HG03354 (cell line): ENCODE results near the gene PGLYRP3.
"Not testable (repeated sequence)": the region's sequence is repeated elsewhere in the genome, so short reads cannot be mapped to it uniquely, and the experiment has no call there.

Experiments used
- ATAC-seq: cut with Tn5 transposase; IDR thresholded peaks from one replicate; pipeline ENCODE4 v1.9.1; 2021; ENCODE audit warnings: mild to moderate bottlenecking; ENCODE audit not compliant: unreplicated experiment, poor library complexity, severe bottlenecking

PGLYRP3 gene

GRCh38 chr1:153322568-153322967, 9.8 kb upstream of the PGLYRP3 start:
- no peak for ATAC-seq

GRCh38 chr1:153318145-153318544, 5.4 kb upstream of the PGLYRP3 start:
- not testable (repeated sequence) for ATAC-seq

- ATAC-seq = not testable (repeated sequence)
Observed at GRCh38 chr1:153316013-153316412, 3.3 kb upstream of the PGLYRP3 start.

- not testable (repeated sequence) for ATAC-seq
Observed at GRCh38 chr1:153314388-153314787, 1.6 kb upstream of the PGLYRP3 start.

GRCh38 chr1:153313288-153313687, 536 bp upstream of the PGLYRP3 start:
- no peak for ATAC-seq

- no peak for ATAC-seq
Observed at GRCh38 chr1:153310526-153310925, 2.2 kb downstream of the PGLYRP3 start.

GRCh38 chr1:153309441-153309840, 3.3 kb downstream of the PGLYRP3 start:
- ATAC-seq = no peak

- no peak for ATAC-seq
Observed at GRCh38 chr1:153308540-153308939, 4.2 kb downstream of the PGLYRP3 start.

GRCh38 chr1:153307221-153307600, 5.5 kb downstream of the PGLYRP3 start:
- ATAC-seq = no peak

GRCh38 chr1:153306303-153307220, 6.2 kb downstream of the PGLYRP3 start:
- no peak for ATAC-seq

- ATAC-seq = no peak
Observed at GRCh38 chr1:153305682-153306081, 7.1 kb downstream of the PGLYRP3 start.

- ATAC-seq = no peak
Observed at GRCh38 chr1:153302308-153302707, 10.4 kb downstream of the PGLYRP3 start.

GRCh38 chr1:153293851-153294250, 18.9 kb downstream of the PGLYRP3 start:
- no peak for ATAC-seq

- ATAC-seq = no peak
Observed at GRCh38 chr1:153293480-153293775, 19.3 kb downstream of the PGLYRP3 start.

GRCh38 chr1:153292740-153293479, 19.8 kb downstream of the PGLYRP3 start:
- ATAC-seq = no peak

- ATAC-seq = no peak
Observed at GRCh38 chr1:153292185-153292584, 20.6 kb downstream of the PGLYRP3 start.

- no peak for ATAC-seq
Observed at GRCh38 chr1:153291514-153291913, 21.2 kb downstream of the PGLYRP3 start.

- no peak for ATAC-seq
Observed at GRCh38 chr1:153288634-153289275, 24.0 kb downstream of the PGLYRP3 start.

- ATAC-seq = peak; percentile 81
Observed at GRCh38 chr1:153277852-153278251, 34.9 kb downstream of the PGLYRP3 start.

- no peak for ATAC-seq
Observed at GRCh38 chr1:153272186-153272585, 40.6 kb downstream of the PGLYRP3 start.

GRCh38 chr1:153271711-153272110, 41.0 kb downstream of the PGLYRP3 start:
- no peak for ATAC-seq
